Smooth muscle cell of the brain vasculature (primary cell): ENCODE results near the gene UBTD1.

ENCODE experiments used
- DNase-seq: peaks from one replicate; pipeline ENCODE4 v3.0.0-alpha.2; 2012; ENCODE audit warnings: low read depth, low spot score

UBTD1 gene

DNA sequence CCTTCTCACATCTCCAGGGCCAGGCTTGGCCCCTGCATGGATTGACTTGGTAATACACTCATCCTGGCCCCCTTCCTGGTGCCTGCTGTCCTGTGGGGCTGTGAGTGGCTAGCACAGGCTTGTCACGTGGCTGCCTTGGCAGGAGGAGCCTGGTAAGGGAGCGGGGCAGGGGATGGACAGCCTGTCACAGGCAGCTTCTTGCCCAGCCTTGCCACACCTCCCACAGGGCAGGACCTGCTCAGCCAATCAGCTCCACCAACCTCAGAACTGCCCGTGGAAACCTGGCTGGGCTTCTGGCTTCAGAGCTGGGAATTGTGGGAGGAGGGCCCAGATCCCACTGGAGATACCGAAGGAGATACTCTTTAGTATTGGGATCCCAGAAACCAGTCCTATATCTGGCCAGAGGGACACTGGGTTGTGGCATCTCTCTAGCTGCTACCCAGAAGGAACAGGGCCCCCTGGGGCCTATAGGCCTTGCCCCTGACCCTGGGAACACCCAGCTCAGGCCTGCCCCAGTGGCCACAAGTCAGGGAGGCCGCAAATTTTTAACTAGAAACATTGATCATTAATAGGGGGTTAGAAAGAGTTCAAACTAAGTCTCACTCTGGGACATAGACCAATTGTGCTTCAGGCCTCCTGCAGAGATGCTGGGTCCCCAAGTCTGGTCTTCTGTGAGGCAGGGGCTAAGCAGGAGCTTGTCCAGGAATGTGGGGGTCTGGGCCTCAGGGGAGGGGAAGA is 85.5 kb downstream of the UBTD1 start, which contains the start of gene HOGA1:
HOGA1 (plus strand) TSS at position 330 of the 738 bp plus-strand sequence; CDS start at position 645, 315 bp downstream.
- no peak for DNase-seq

DNA sequence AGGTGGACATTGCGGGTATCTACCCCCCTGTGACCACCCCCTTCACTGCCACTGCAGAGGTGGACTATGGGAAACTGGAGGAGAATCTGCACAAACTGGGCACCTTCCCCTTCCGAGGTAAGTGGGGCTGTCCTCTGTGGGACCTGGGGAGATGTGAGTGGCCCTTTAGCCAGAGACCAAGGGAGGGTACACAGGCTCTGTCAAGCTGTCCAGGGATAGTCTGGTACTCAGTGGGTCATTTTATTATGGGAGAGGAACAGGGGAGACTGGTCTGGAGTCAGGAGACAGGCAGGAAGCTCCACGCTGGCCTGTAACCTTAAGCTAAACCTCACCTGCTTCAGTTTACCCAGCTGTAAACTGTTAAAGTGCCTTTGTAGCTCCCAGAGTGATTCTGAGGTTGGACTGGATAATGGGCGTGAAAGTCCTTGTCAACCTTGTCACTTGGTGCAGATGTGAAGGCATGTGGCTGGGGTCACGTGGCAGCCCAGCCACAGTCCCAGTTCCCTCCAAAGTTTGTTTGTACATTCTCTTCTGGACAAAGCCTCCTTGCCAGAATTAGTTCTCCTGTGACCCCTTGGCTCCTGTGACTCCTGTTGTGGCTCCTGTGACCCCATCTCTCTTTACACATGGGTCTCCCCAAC is 86.2 kb downstream of the UBTD1 start:
- no peak for DNase-seq

DNA sequence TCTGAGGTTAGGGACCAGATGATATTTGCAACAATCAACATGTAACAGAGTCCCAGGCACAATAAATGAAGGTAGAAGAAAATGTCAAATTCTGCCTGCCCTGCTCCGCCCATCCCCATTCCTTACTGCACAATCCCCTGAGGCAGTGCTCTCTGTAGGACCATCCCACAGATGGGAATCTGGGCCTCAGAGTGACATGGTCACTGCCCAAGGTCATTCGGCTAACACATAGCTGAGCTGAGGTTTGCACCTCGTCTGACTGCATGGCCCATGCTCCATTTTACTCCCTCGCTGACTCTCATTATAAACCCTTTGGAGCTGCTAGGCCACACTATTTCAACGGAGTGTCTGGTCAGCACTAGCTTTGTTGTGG is 86.7 kb downstream of the UBTD1 start:
- no peak for DNase-seq

DNA sequence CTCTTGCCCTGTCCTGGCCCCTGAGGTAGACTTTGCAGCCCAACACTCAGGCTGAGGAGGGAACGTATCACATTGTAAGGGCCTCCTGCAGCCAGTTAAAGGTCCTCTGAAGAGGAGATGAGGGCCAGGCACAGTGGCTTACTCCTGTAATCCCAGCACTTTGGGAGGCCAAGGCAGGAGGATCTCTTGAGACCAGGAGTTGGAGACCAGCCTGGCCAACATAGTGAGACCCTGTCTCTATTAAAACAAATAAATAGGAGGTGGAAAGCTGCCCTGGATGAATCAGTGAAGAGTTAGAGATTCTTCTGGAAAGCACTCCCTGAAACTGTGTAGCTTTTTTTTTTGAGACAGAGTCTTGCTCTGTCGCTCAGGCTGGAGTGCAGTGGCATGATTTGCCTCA is 88.5 kb downstream of the UBTD1 start:
- DNase-seq = no peak

- DNase-seq = no peak
Observed at GRCh38 chr10:97589479-97589878, 90.8 kb downstream of the UBTD1 start, which contains the start of gene C10orf62. Gene C10orf62 (plus strand): TSS chr10:97589721. CDS start chr10:97589898, 177 bp downstream.

- DNase-seq = no peak
Observed at GRCh38 chr10:97590082-97590747, 91.5 kb downstream of the UBTD1 start.

GRCh38 chr10:97590748-97591495 is 92.2 kb downstream of the UBTD1 start:
- DNase-seq = no peak

- no peak for DNase-seq
Observed at GRCh38 chr10:97593421-97593820, 94.7 kb downstream of the UBTD1 start.

DNA sequence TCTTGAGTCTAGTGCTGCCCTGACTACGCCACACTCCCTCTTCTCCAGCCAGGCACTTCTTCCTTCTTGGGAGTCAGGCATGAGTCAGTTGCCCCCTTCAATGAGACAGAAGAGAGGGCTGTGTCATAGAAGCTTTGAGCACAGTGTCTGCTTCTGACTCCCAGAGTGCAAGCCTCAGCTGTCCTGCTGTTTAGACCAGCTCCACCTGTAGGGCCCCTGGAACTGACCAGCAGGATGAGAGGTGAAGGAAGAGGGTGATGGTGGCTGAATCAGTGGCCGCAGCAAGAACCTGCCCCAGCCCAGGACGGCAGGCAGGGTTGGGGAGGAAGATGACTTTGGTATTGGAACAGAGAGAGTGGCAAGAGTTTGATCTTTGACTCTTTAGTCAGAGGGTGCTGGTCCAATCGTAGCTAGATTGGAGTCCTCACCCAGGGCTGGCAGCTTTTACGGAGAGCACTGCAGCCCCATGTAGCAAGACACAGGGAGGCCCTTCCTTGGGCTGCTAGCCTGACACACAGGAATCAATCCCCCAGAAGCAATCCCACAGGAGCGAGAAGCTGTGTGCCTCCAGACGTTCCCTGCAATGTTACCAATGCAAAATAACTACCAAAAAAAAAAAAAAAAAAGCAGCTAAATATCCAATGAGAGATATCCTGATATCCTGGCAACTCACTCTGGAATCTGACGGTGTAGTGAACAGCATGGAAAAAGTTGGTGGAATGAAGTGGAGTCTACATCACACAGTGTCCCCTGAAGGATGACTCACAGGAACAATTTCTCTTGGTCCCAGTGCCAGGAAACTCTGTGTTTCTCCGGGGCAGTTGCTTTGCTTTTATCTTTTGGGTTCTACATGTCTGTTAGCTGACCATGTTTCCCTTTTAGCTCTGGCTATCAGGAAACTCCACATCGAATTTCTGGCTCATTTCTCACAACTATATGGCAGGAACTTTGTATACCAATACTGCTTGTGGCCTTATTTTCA is 97.7 kb downstream of the UBTD1 start:
- no peak for DNase-seq

- DNase-seq = no peak
Observed at GRCh38 chr10:97597778-97598177, 99.1 kb downstream of the UBTD1 start.

- no peak for DNase-seq
Observed at GRCh38 chr10:97598407-97599271, 99.9 kb downstream of the UBTD1 start.

- DNase-seq = no peak
Observed at GRCh38 chr10:97599272-97599619, 100.5 kb downstream of the UBTD1 start.

- DNase-seq = no peak
Observed at GRCh38 chr10:97600616-97601015, 101.9 kb downstream of the UBTD1 start.

DNA sequence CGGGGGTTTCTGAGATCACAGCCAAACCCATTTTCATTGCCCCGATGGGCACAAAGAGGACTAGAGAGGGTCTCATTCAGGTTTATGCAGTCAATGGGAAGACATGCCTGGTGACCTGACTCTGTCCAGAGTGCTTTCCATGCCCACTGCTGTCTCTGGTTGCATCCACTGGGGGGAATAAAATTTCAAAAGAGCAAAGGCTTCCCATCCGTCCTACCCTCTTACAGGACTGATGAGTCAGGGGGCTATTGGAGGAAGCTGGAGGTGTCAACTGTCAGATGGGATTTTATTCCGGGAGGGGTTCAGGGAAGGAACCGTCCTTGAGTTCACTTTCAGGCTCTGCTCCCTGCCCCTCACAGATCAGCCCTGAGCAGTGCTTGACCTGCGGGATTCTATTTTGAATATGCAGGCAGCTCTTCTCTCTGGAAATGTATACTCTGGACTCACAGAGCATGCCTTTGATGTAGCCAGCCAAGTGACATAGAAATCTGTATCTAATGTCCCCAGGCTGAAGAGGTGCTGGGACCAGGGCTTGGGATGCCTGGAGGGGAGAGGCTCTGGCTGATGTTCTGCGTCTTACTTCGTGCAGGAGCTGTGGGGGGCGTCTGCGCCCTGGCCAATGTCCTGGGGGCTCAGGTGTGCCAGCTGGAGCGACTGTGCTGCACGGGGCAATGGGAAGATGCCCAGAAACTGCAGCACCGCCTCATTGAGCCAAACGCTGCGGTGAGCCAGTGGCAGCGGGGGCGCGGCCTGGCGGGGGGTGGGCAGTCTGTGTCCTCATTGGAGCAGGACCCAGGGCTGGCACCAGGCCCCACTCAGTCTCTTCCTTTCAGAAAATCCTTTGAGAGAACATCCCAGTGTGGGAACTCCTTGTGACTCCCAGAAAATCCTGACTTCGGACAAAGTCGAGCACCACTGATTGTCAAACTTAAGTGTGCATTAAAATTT is 102.8 kb downstream of the UBTD1 start:
- no peak for DNase-seq

- no peak for DNase-seq
Observed at GRCh38 chr10:97607095-97607636, 108.4 kb downstream of the UBTD1 start.

DNA sequence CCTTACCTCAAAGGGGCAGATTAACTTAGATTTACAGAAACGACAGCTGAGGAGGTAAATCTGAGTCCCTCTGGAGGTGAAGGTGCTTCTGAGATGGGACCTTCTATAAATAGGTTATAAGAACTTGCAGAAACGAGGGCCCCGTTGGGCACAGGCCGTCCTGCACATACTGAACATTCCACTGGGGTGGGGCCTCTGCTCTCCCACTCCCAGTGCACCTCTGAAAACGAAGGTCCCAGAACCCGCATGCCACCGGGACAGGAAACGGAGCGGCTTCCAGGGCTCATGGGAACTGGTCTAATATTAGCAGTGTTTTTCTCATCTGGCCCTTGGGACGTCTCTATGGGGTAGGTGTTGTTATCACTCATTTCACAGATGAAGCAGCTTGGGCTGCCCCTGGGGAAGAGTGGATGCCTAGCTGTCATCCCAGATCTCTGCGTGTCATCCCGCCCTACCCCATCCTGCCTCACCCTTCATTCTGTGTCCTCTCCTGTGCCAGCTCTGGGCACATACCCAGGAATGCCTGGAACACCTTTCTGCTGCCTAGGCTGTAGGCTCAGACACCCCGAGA is 110.4 kb downstream of the UBTD1 start:
- DNase-seq = no peak

DNA sequence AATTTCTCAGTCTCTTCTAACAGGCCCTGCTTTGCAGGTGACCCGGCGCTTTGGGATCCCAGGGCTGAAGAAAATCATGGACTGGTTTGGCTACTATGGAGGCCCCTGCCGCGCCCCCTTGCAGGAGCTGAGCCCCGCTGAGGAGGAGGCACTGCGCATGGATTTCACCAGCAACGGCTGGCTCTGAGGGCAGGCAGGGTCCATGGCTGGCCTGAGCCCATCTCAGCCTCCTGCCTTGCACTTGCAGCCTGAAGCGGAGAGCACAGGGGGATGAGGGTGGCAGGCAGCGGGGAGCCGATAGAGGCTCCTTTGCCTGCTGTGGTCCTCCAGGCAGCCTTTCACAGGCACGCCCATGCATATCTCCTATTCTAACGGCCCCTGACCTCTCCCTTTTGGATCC is 112.7 kb downstream of the UBTD1 start:
- no peak for DNase-seq

DNA sequence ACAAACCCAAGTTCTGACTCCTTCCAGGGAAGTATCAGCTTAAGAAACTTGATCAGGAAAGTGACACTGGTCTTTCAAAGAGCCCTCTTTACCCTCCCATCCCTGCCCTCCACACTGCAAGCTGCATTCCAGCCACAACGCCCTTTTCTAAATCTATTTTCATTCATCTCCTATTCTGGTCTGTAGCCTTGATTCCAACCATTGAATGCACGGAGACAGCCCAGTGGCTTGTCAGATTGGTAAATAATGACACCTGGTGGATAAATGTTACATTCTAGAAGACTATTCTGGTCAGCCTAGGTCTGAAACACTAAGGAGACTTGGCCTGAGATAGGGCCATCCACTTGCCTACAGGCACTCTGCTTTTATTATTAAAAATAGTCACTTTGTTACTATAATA is 113.7 kb downstream of the UBTD1 start:
- DNase-seq = peak; percentile 10
